Neuronal stem cell (in vitro differentiated cells): ENCODE measurements around the gene XYLT2.

Experiments
- DNase-seq: peaks from one replicate; pipeline ENCODE4 v3.0.0-alpha.2; 2013; ENCODE audit warnings: low spot score
- H2AFZ ChIP-seq: one replicate; pipeline ENCODE4 v1.6.1; 2013; ENCODE audit warnings: mild to moderate bottlenecking, low read length, inconsistent platforms
- H2AK5ac ChIP-seq: 2 replicates; pipeline ENCODE4 v1.6.1; 2013; ENCODE audit warnings: low read depth, mild to moderate bottlenecking, inconsistent platforms, low read length, moderate library complexity, mixed read lengths
- H2BK120ac ChIP-seq: 2 replicates; pipeline ENCODE4 v1.6.1; 2013; ENCODE audit warnings: low read depth, mild to moderate bottlenecking, inconsistent platforms, low read length, moderate library complexity, mixed read lengths
- H2BK12ac ChIP-seq: one replicate; pipeline ENCODE4 v1.6.1; 2013; ENCODE audit warnings: low read length, inconsistent platforms
- H2BK15ac ChIP-seq: 2 replicates; pipeline ENCODE4 v1.6.1; 2013; ENCODE audit warnings: mild to moderate bottlenecking, low read length, inconsistent platforms, mixed read lengths
- H2BK5ac ChIP-seq: one replicate; pipeline ENCODE4 v1.6.1; 2013; ENCODE audit warnings: inconsistent platforms, mild to moderate bottlenecking, low read length, moderate library complexity
- H3K14ac ChIP-seq: one replicate; pipeline ENCODE4 v1.6.1; 2013; ENCODE audit warnings: low read length, inconsistent platforms
- H3K18ac ChIP-seq: 2 replicates; pipeline ENCODE4 v1.6.1; 2013; ENCODE audit warnings: low read length, inconsistent platforms
- H3K23ac ChIP-seq: 2 replicates; pipeline ENCODE4 v1.6.1; 2013; ENCODE audit warnings: low read depth, mild to moderate bottlenecking, mixed read lengths, low read length, inconsistent platforms; ENCODE audit not compliant: poor library complexity
- H3K27ac ChIP-seq: replicated peaks from 3 replicates; pipeline ENCODE4 v1.5.1; 2013; ENCODE audit warnings: low read length, inconsistent platforms
- H3K27me3 ChIP-seq, 3 experiments: 2 replicates each; pipeline ENCODE4 v1.6.1; 2013; ENCODE audit warnings: low read length in 3 of 3, mild to moderate bottlenecking in 2 of 3, inconsistent platforms in 1 of 3, low read depth in 1 of 3, mixed read lengths in 1 of 3, moderate library complexity in 1 of 3; ENCODE audit not compliant: control insufficient read depth in 3 of 3, insufficient read depth in 3 of 3
- H3K36me3 ChIP-seq, 2 donors: replicated peaks in 1 of 2; 2 replicates each; pipeline ENCODE4 v1.6.1; 2013; ENCODE audit warnings: low read length in 2 of 2; ENCODE audit not compliant: control insufficient read depth in 2 of 2, insufficient read depth in 2 of 2
- H3K4ac ChIP-seq: 2 replicates; pipeline ENCODE4 v1.6.1; 2013; ENCODE audit warnings: inconsistent platforms, mild to moderate bottlenecking, low read length, moderate library complexity
- H3K4me1 ChIP-seq, 2 donors: 1 replicate in 1 of 2; 2 replicates in 1 of 2; pipeline ENCODE4 v1.6.1; 2013; ENCODE audit warnings: low read length in 2 of 2, low read depth in 1 of 2; ENCODE audit not compliant: control insufficient read depth in 2 of 2, insufficient read depth in 1 of 2
- H3K4me2 ChIP-seq: one replicate; pipeline ENCODE4 v1.6.1; 2013; ENCODE audit warnings: mild to moderate bottlenecking, low read length, inconsistent platforms; ENCODE audit not compliant: insufficient read depth, poor library complexity, severe bottlenecking
- H3K4me3 ChIP-seq, 2 donors: 2 replicates each; pipeline ENCODE4 v1.5.1; 2013; ENCODE audit warnings: low read length in 2 of 2, mild to moderate bottlenecking in 2 of 2, inconsistent platforms in 1 of 2, moderate library complexity in 1 of 2
- H3K79me1 ChIP-seq: one replicate; pipeline ENCODE4 v1.6.1; 2013; ENCODE audit warnings: low read depth, mild to moderate bottlenecking, inconsistent platforms, low read length, moderate library complexity
- H3K9ac ChIP-seq: one replicate; pipeline ENCODE4 v1.6.1; 2013; ENCODE audit warnings: mild to moderate bottlenecking, low read depth, low read length, inconsistent platforms; ENCODE audit not compliant: poor library complexity
- H3K9me3 ChIP-seq, 2 donors: replicated peaks in 1 of 2; 2 replicates each; pipeline versions ENCODE3 to v1.6.1; 2013; ENCODE audit warnings: low read length in 2 of 2, mild to moderate bottlenecking in 2 of 2, inconsistent platforms in 1 of 2, low read depth in 1 of 2, mixed read lengths in 1 of 2, moderate library complexity in 1 of 2; ENCODE audit not compliant: control insufficient read depth in 2 of 2, insufficient read depth in 1 of 2
- H4K8ac ChIP-seq: one replicate; pipeline ENCODE4 v1.6.1; 2013; ENCODE audit warnings: low read depth, mild to moderate bottlenecking, inconsistent platforms, low read length, moderate library complexity
- H4K91ac ChIP-seq: one replicate; pipeline ENCODE4 v1.6.1; 2013; ENCODE audit warnings: low read length, low read depth, mild to moderate bottlenecking, inconsistent platforms; ENCODE audit not compliant: poor library complexity
- WGBS, 2 donors: extraction: QIAGEN DNeasy Blood & Tissue Kit; methylation state at CpG; one replicate each; pipeline ENCODE4 v1.1.7; 2013; ENCODE audit warnings: missing lambda C conversion rate in 2 of 2, mixed read lengths in 1 of 2; ENCODE audit not compliant: insufficient read length in 2 of 2, insufficient replicate concordance in 1 of 2; ENCODE audit errors: extremely low coverage in 2 of 2; 5-methylcytosine and 5-hydroxymethylcytosine counted together

XYLT2 gene

GRCh38 chr17:50326831-50327364 lies 19.0 kb upstream of the XYLT2 start:
- H2AK5ac ChIP-seq: no peak overlapping the region
- no peaks in the 10 kb centered on the region for H3K9me3 ChIP-seq
- no peak overlapping the region for H3K27ac ChIP-seq
- no peak overlapping the region for H4K91ac ChIP-seq
- H3K9ac ChIP-seq: no peak overlapping the region
- no peak overlapping the region for H3K4me2 ChIP-seq
- no peak overlapping the region for H3K18ac ChIP-seq
- peaks cover 0 to 29% (median 0%) of the 10 kb centered on the region in 3 experiments for H3K27me3 ChIP-seq
- H3K4me3 ChIP-seq: no peak overlapping the region
- H3K23ac ChIP-seq: no peak overlapping the region
- H3K36me3 ChIP-seq: no peaks in the 10 kb centered on the region
- no peak overlapping the region for H3K14ac ChIP-seq
- no peak overlapping the region for H3K4ac ChIP-seq
- H2BK15ac ChIP-seq: no peak overlapping the region
- H4K8ac ChIP-seq: no peak overlapping the region
- no peak overlapping the region for H2BK120ac ChIP-seq
- no peaks in the 10 kb centered on the region for H3K4me1 ChIP-seq
- H2BK5ac ChIP-seq: no peak overlapping the region
- H3K79me1 ChIP-seq: peaks cover 2% of the 10 kb centered on the region
- H2BK12ac ChIP-seq: no peak overlapping the region
- no peak for DNase-seq
- no peak overlapping the region for H2AFZ ChIP-seq
- no CpG with 5 or more reads among the region's 9 CpGs for WGBS, 2 donors

GRCh38 chr17:50328363-50329325 lies 17.3 kb upstream of the XYLT2 start:
- Histone ChIP-seq H3K79me1 (peaks cover 2% of the 10 kb centered on the region), H4K8ac (no peak overlapping the region), H3K9ac (no peak overlapping the region), H3K18ac (peak overlapping the region; percentile 50), H3K27me3 (peaks cover 0 to 29% (median 0%) of the 10 kb centered on the region in 3 experiments), H3K23ac (peak overlapping the region; percentile 25), H3K4me2 (no peak overlapping the region), H2AFZ (no peak overlapping the region), H3K9me3 (no peaks in the 10 kb centered on the region), H2BK120ac (no peak overlapping the region), H3K4me3 (no peak overlapping the region), H3K14ac (peak overlapping the region; percentile 89), H3K4ac (peak overlapping the region; percentile 58), H2BK15ac (peak overlapping the region; percentile 78), H3K4me1 (peaks cover 0 to 2% of the 10 kb centered on the region in 2 donors), H3K27ac (no peak overlapping the region), H2BK5ac (no peak overlapping the region), H3K36me3 (no peaks in the 10 kb centered on the region), H2AK5ac (peak overlapping the region; percentile 57), H4K91ac (no peak overlapping the region), H2BK12ac (peak overlapping the region; percentile 50)
- DNase-seq: no peak
- WGBS, 2 donors: no CpG with 5 or more reads among the region's 21 CpGs

- no peak overlapping the region for H2AFZ ChIP-seq
- no peaks in the 10 kb centered on the region for H3K36me3 ChIP-seq
- no peak overlapping the region for H2BK120ac ChIP-seq
- no peak overlapping the region for H3K23ac ChIP-seq
- no peak overlapping the region for H4K8ac ChIP-seq
- H3K4me1 ChIP-seq: peaks cover 0 to 2% of the 10 kb centered on the region in 2 donors
- no peak overlapping the region for H3K27ac ChIP-seq
- no CpG with 5 or more reads among the region's 3 CpGs for WGBS, 2 donors
- no peak overlapping the region for H2AK5ac ChIP-seq
- peaks cover 2% of the 10 kb centered on the region for H3K79me1 ChIP-seq
- no peak overlapping the region for H2BK5ac ChIP-seq
- H3K18ac ChIP-seq: peak overlapping the region; percentile 5
- no peak for DNase-seq
- no peak overlapping the region for H3K4ac ChIP-seq
- H3K27me3 ChIP-seq: peaks cover 0 to 23% (median 0%) of the 10 kb centered on the region in 3 experiments
- H3K4me2 ChIP-seq: no peak overlapping the region
- H3K4me3 ChIP-seq: no peak overlapping the region
- no peak overlapping the region for H2BK12ac ChIP-seq
- no peak overlapping the region for H4K91ac ChIP-seq
- H2BK15ac ChIP-seq: no peak overlapping the region
- H3K9ac ChIP-seq: no peak overlapping the region
- H3K9me3 ChIP-seq: no peaks in the 10 kb centered on the region
- no peak overlapping the region for H3K14ac ChIP-seq
These were observed 16.2 kb upstream of the XYLT2 start for GRCh38 chr17:50329716-50330115.

- no peak overlapping the region for H4K91ac ChIP-seq
- H3K79me1 ChIP-seq: peaks cover 2% of the 10 kb centered on the region
- H3K9me3 ChIP-seq: no peaks in the 10 kb centered on the region
- H2AFZ ChIP-seq: no peak overlapping the region
- peaks cover 0 to 2% of the 10 kb centered on the region in 2 donors for H3K4me1 ChIP-seq
- no peak overlapping the region for H4K8ac ChIP-seq
- H3K18ac ChIP-seq: peak overlapping the region; percentile 0
- no peak overlapping the region for H2BK12ac ChIP-seq
- WGBS, 2 donors: no CpG with 5 or more reads among the region's 11 CpGs
- H3K27me3 ChIP-seq: peaks cover 0 to 23% (median 0%) of the 10 kb centered on the region in 3 experiments
- no peak overlapping the region for H2BK120ac ChIP-seq
- no peak overlapping the region for H2BK5ac ChIP-seq
- no peak for DNase-seq
- no peak overlapping the region for H3K4me2 ChIP-seq
- no peak overlapping the region for H2BK15ac ChIP-seq
- H3K23ac ChIP-seq: no peak overlapping the region
- no peak overlapping the region for H3K14ac ChIP-seq
- no peak overlapping the region for H3K9ac ChIP-seq
- no peak overlapping the region for H3K27ac ChIP-seq
- H2AK5ac ChIP-seq: no peak overlapping the region
- no peaks in the 10 kb centered on the region for H3K36me3 ChIP-seq
- no peak overlapping the region for H3K4me3 ChIP-seq
- no peak overlapping the region for H3K4ac ChIP-seq
These were observed 15.7 kb upstream of the XYLT2 start for GRCh38 chr17:50330151-50330775.
